Measurements from ENCODE around the gene MEGF8.

MEGF8 gene

GRCh38 chr19:42280815-42281145 is 44.7 kb upstream of the MEGF8 start:
- H3K27ac ChIP-seq: peak overlapping the region; percentile 80
- H3K4me1 ChIP-seq: peaks cover 77% of the 10 kb centered on the region
- TF ChIP-seq Cebpa-rat (IDR thresholded peaks at IDR 0.05): no peak
- peaks cover 68% of the 10 kb centered on the region for H4K20me1 ChIP-seq
- peaks cover 12% of the 10 kb centered on the region for H3K36me3 ChIP-seq
- peak overlapping the region; percentile 99 for H3K4me2 ChIP-seq
- H3K9me3 ChIP-seq: no peaks in the 10 kb centered on the region
- peak overlapping the region; percentile 79 for H3K9ac ChIP-seq
- peak overlapping the region; percentile 78 for H3K4me3 ChIP-seq
- no peaks in the 10 kb centered on the region for H3K27me3 ChIP-seq

GRCh38 chr19:42281146-42281826 is 44.1 kb upstream of the MEGF8 start:
- Histone ChIP-seq H3K9ac (peak overlapping the region; percentile 70), H4K20me1 (peaks cover 68% of the 10 kb centered on the region), H3K27me3 (no peaks in the 10 kb centered on the region), H3K27ac (peak overlapping the region; percentile 72), H3K4me2 (peak overlapping the region; percentile 99), H3K4me1 (peaks cover 77% of the 10 kb centered on the region), H3K9me3 (no peaks in the 10 kb centered on the region), H3K36me3 (peaks cover 6% of the 10 kb centered on the region), H3K4me3 (peak overlapping the region; percentile 78)
- no peak for TF ChIP-seq Cebpa-rat (IDR thresholded peaks at IDR 0.05)

GRCh38 chr19:42281827-42282762 is 43.3 kb upstream of the MEGF8 start:
- Histone ChIP-seq H3K4me2 (peak overlapping the region; percentile 99), H3K9me3 (no peaks in the 10 kb centered on the region), H3K36me3 (peaks cover 4% of the 10 kb centered on the region), H3K27me3 (no peaks in the 10 kb centered on the region), H4K20me1 (peaks cover 67% of the 10 kb centered on the region), H3K27ac (peak overlapping the region; percentile 72), H3K4me1 (peaks cover 75% of the 10 kb centered on the region), H3K9ac (peak overlapping the region; percentile 70), H3K4me3 (peak overlapping the region; percentile 78)
- TF ChIP-seq Cebpa-rat (IDR thresholded peaks at IDR 0.05): no peak

GRCh38 chr19:42282819-42283187 is 42.6 kb upstream of the MEGF8 start:
- Histone ChIP-seq H3K4me2 (peak overlapping the region; percentile 99), H3K27ac (peak overlapping the region; percentile 73; the same call in 1 of the 2 replicates), H3K9ac (peak overlapping the region; percentile 78; the same call in 1 of the 2 replicates), H3K9me3 (no peaks in the 10 kb centered on the region), H3K36me3 (peaks cover 11% of the 10 kb centered on the region), H3K4me3 (peak overlapping the region; percentile 70), H4K20me1 (peaks cover 67% of the 10 kb centered on the region), H3K27me3 (no peaks in the 10 kb centered on the region), H3K4me1 (peaks cover 75% of the 10 kb centered on the region)
- no peak for TF ChIP-seq Cebpa-rat (IDR thresholded peaks at IDR 0.05)

DNA sequence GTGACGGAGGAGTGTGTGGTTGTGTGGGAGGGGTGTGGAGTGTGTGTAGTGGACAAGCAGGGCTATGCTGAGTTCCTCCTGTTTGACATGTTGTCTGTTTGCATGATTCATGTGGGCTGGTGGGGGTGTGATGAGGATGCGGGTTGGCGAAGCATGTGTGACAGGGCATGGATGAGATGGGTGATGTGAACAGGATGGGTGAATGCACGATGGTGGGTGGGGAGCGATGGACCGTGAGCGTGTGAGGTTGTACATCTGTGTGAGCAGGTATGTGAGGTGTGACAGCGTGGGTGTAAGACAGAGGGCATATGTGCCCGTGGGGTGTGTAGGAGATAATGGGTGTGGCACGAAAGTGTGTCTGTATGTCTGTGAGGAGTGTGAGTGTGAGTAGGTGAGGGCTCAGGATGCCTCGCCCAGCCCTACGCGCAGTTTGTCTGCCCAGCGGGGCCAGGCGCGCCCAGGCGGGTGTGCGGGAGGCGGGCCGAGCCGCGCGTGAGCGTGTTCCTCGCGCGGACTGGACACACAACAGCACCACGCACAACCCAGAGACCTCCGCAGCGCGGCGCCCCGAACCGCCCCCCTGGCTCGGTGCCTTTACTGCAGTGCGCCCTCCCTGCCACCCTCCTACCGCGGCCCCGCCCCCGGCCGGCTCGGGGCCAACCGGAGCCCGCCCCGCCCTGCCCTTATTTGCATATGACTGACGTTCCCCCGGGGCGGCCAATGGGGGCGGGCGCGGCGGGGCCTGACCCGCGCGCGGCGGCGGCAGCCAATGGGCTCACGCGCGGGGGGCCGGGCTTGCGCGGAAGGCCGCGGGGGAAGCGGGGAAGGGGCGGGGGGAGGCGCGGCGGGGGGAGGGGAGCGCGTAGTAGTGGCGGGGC is 42.0 kb upstream of the MEGF8 start:
- H3K27me3 ChIP-seq: no peaks in the 10 kb centered on the region
- H3K4me2 ChIP-seq: peak overlapping the region; percentile 99
- H3K4me3 ChIP-seq: peak overlapping the region; percentile 73
- peaks cover 75% of the 10 kb centered on the region for H3K4me1 ChIP-seq
- peaks cover 69% of the 10 kb centered on the region for H4K20me1 ChIP-seq
- H3K9ac ChIP-seq: peak overlapping the region; percentile 86
- no peaks in the 10 kb centered on the region for H3K9me3 ChIP-seq
- no peak for TF ChIP-seq Cebpa-rat (IDR thresholded peaks at IDR 0.05)
- peak overlapping the region; percentile 90 for H3K27ac ChIP-seq
- H3K36me3 ChIP-seq: peaks cover 17% of the 10 kb centered on the region

- Histone ChIP-seq H3K27ac (peak overlapping the region; percentile 90), H3K9ac (peak overlapping the region; percentile 86), H3K4me3 (peak overlapping the region; percentile 73), H3K9me3 (no peaks in the 10 kb centered on the region), H3K4me2 (peak overlapping the region; percentile 22; the same call in 1 of the 2 replicates), H4K20me1 (peaks cover 69% of the 10 kb centered on the region), H3K4me1 (peaks cover 75% of the 10 kb centered on the region), H3K36me3 (peaks cover 23% of the 10 kb centered on the region), H3K27me3 (no peaks in the 10 kb centered on the region)
- no peak for TF ChIP-seq Cebpa-rat (IDR thresholded peaks at IDR 0.05)
Observed at GRCh38 chr19:42284066-42284501, 41.4 kb upstream of the MEGF8 start.

DNA sequence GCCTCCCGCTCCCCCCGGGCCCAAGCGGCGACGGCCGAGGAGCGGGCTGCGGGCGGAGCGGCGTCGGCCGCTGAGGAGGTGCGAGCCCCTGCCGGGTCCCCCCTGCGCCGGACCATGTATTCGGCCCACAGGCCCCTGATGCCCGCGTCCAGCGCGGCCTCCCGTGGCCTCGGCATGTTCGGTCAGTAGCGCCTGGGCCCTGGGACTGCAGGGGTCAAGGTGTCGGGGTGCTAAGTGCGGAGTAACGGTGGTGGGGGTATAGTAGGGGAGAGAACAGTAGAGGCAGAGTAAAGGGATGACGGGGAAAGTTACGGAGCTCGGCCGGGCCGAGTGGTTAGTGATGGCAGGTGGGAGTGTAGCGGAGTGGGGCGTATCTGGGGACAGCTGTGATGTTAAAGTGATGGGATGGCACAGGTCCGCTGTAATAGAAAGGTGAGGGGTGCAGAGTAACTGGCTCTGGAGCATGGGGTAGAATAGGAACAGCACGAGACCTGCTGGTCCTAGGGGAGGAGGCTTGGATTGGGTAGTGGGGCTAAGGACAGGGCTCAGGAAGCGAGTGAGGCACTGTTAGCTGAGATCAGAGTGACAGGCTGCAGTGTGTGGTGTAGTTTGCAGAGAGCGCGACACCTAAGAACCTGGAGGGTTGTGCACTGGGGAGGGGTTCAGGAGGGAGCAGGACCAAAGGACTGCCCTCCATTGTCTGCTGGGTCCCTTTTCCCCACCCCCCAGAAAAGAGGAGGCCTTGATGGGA is 40.7 kb upstream of the MEGF8 start:
- Histone ChIP-seq H3K36me3 (peaks cover 30% of the 10 kb centered on the region), H3K4me2 (peak overlapping the region; percentile 98), H3K9ac (peak overlapping the region; percentile 85), H3K4me3 (peak overlapping the region; percentile 73), H3K27ac (peak overlapping the region; percentile 93), H4K20me1 (peaks cover 71% of the 10 kb centered on the region), H3K27me3 (no peaks in the 10 kb centered on the region), H3K4me1 (peaks cover 75% of the 10 kb centered on the region), H3K9me3 (no peaks in the 10 kb centered on the region)
- no peak for TF ChIP-seq Cebpa-rat (IDR thresholded peaks at IDR 0.05)

DNA sequence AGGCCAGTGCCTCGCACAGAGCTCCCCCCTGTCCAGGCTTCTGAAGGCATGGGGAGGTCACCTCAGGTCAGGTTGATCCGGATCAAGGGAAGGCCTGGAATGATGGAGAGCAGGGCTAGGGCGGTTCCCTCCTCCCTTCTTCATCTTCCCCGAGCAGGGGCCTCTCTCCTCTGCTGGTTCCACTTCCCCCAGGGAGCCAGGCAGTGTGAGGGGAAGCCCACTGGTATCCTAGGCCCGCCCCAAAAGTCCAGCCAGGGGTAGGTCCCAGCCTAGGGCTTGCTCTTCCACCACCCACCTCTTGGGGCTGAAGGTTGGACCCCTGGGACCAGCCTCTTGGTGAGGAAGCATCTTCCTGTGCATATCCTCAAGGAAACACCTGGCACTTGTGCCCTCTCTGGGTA is 39.9 kb upstream of the MEGF8 start:
- Histone ChIP-seq H4K20me1 (peaks cover 79% of the 10 kb centered on the region), H3K27ac (peak overlapping the region; percentile 93), H3K9me3 (no peaks in the 10 kb centered on the region), H3K27me3 (no peaks in the 10 kb centered on the region), H3K36me3 (peaks cover 38% of the 10 kb centered on the region), H3K9ac (peak overlapping the region; percentile 85), H3K4me3 (peak overlapping the region; percentile 73), H3K4me2 (peak overlapping the region; percentile 98), H3K4me1 (peaks cover 83% of the 10 kb centered on the region)
- TF ChIP-seq Cebpa-rat (IDR thresholded peaks at IDR 0.05): no peak

DNA sequence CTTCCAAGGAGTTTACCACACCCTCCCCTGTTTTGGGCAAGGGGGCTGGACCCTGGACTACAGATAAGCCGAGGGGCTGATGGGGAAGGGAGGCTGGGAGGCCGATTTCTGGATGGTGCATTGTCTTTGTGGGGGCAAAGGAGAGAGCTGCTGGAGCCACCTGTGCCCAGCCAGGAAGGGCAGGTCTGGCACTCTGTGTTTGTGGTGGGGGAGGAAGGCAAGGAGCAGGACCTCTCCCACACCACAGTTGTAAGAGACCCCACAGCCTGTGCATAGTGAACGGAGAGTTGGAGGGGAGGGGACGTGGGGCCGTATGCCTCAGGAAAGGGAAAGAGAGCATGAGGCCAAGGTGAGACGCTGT is 39.5 kb upstream of the MEGF8 start:
- Histone ChIP-seq H3K9ac (peak overlapping the region; percentile 85), H4K20me1 (peaks cover 83% of the 10 kb centered on the region), H3K4me1 (peaks cover 87% of the 10 kb centered on the region), H3K36me3 (peaks cover 42% of the 10 kb centered on the region), H3K9me3 (no peaks in the 10 kb centered on the region), H3K27me3 (no peaks in the 10 kb centered on the region), H3K4me3 (peak overlapping the region; percentile 73), H3K4me2 (peak overlapping the region; percentile 98), H3K27ac (peak overlapping the region; percentile 93)
- TF ChIP-seq Cebpa-rat (IDR thresholded peaks at IDR 0.05): no peak

All from BLaER1 (cell line).